ENCODE results near the gene MOB1B.
"Not testable (repeated sequence)": the region's sequence is repeated elsewhere in the genome, so short reads cannot be mapped to it uniquely, and the experiment has no call there.

- TF ChIP-seq POLR2AphosphoS2 (IDR thresholded peaks at IDR 0.05; ENCODE audit: low read depth, low read length); TAF1 (IDR thresholded peaks at IDR 0.05; ENCODE audit: borderline replicate concordance, low read depth, low read length); IKZF2 (IDR thresholded peaks at IDR 0.05); MYC (IDR thresholded peaks at IDR 0.05; ENCODE audit: insufficient read depth, insufficient read length, insufficient replicate concordance, low read length, severe bottlenecking); CBX3 (IDR thresholded peaks at IDR 0.05; ENCODE audit: borderline replicate concordance, low read depth); EZH2 (IDR thresholded peaks at IDR 0.05; ENCODE audit: borderline replicate concordance, control insufficient read depth, low read depth, low read length); EED (IDR thresholded peaks at IDR 0.05; ENCODE audit: low read depth); REST (IDR thresholded peaks at IDR 0.05; ENCODE audit: low read depth, low read length): not testable (repeated sequence)
- TF ChIP-seq, protein P1, sequence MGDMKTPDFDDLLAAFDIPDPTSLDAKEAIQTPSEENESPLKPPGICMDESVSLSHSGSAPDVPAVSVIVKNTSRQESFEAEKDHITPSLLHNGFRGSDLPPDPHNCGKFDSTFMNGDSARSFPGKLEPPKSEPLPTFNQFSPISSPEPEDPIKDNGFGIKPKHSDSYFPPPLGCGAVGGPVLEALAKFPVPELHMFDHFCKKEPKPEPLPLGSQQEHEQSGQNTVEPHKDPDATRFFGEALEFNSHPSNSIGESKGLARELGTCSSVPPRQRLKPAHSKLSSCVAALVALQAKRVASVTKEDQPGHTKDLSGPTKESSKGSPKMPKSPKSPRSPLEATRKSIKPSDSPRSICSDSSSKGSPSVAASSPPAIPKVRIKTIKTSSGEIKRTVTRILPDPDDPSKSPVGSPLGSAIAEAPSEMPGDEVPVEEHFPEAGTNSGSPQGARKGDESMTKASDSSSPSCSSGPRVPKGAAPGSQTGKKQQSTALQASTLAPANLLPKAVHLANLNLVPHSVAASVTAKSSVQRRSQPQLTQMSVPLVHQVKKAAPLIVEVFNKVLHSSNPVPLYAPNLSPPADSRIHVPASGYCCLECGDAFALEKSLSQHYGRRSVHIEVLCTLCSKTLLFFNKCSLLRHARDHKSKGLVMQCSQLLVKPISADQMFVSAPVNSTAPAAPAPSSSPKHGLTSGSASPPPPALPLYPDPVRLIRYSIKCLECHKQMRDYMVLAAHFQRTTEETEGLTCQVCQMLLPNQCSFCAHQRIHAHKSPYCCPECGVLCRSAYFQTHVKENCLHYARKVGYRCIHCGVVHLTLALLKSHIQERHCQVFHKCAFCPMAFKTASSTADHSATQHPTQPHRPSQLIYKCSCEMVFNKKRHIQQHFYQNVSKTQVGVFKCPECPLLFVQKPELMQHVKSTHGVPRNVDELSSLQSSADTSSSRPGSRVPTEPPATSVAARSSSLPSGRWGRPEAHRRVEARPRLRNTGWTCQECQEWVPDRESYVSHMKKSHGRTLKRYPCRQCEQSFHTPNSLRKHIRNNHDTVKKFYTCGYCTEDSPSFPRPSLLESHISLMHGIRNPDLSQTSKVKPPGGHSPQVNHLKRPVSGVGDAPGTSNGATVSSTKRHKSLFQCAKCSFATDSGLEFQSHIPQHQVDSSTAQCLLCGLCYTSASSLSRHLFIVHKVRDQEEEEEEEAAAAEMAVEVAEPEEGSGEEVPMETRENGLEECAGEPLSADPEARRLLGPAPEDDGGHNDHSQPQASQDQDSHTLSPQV (IDR thresholded peaks at IDR 0.05), result not testable (repeated sequence)
- TF ChIP-seq, protein P2, sequence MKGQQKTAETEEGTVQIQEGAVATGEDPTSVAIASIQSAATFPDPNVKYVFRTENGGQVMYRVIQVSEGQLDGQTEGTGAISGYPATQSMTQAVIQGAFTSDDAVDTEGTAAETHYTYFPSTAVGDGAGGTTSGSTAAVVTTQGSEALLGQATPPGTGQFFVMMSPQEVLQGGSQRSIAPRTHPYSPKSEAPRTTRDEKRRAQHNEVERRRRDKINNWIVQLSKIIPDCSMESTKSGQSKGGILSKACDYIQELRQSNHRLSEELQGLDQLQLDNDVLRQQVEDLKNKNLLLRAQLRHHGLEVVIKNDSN (IDR thresholded peaks at IDR 0.05; ENCODE audit: borderline replicate concordance, extremely low read length, insufficient read depth, low read depth, low read length), result not testable (repeated sequence)
Measured at GRCh38 chr4:70898581-70898980, 3.6 kb upstream of the MOB1B start.
